HepG2 (cell line): ENCODE measurements around the gene SYNE2. TPM values are rescaled to one million over a fixed set of nuclear protein-coding genes. Genes with fewer than 3 reads are reported as not detected.

Source experiments
- ATAC-seq: fragments of 200-7000 bp; cut with Tn5 transposase; 3 replicates; pipeline ENCODE4 v1.9.1; 2020; ENCODE audit warnings: mild to moderate bottlenecking, moderate library complexity
- BruUV-seq: library from RNA; stranded (reverse); fragments of 400-500 nt; replicated peaks from 2 replicates; lab custom pipeline; 2021; lab: Mats Ljungman, UMichigan
- CTCF ChIA-PET: fragments of 300-600 bp; formaldehyde crosslinking; extraction: SDS; loops from one replicate; lab custom pipeline; 2021; ENCODE audit warnings: low total read pairs, inconsistent platforms, low intra/inter-chr PET ratio; lab: Yijun Ruan, JAX
- POLR2A ChIA-PET: fragments of 350-600 bp; sonication (Branson Sonifier 250); formaldehyde crosslinking; loops from one replicate; lab custom pipeline; 2020; ENCODE audit warnings: antibody characterized with exemption, inconsistent platforms; lab: Yijun Ruan, JAX
- DNase-seq: peaks from one replicate; pipeline ENCODE4 v3.0.0-alpha.2; 2015; ENCODE audit warnings: low spot score
- FAIRE-seq: peaks from 3 replicates; lab custom pipeline; 2011; peaks lifted over from hg19 to GRCh38; lab: Jason Lieb, UNC
- H2AFZ ChIP-seq: one replicate; pipeline ENCODE4 v1.6.1; 2011; ENCODE audit warnings: low read length, inconsistent platforms
- H3K27ac ChIP-seq: fragments of 300-600 bp; 3 replicates; pipeline ENCODE4 v1.8.0; 2011; ENCODE audit warnings: mixed run types, mild to moderate bottlenecking, mixed read lengths, low read length, inconsistent platforms; ENCODE audit not compliant: insufficient read depth; ENCODE audit errors: extremely low read length
- H3K27me3 ChIP-seq, 2 experiments: fragments of 200-600 bp in 1 of 2; 2 replicates in 1 of 2; 3 replicates in 1 of 2; pipeline versions ENCODE4 v1.6.0 to v1.8.0; 2011; ENCODE audit warnings: low read length in 2 of 2, mild to moderate bottlenecking in 2 of 2, moderate library complexity in 2 of 2, inconsistent platforms in 1 of 2; ENCODE audit not compliant: insufficient read depth in 2 of 2, control insufficient read depth in 1 of 2
- H3K36me3 ChIP-seq, 2 experiments: fragments of 200-600 bp in 1 of 2; replicated peaks in 1 of 2; 2 replicates in 1 of 2; 3 replicates in 1 of 2; pipeline versions ENCODE4 v1.5.1 to v1.8.0; 2011; ENCODE audit warnings: low read length in 2 of 2, inconsistent platforms in 1 of 2; ENCODE audit not compliant: insufficient read depth in 2 of 2, control insufficient read depth in 1 of 2
- H3K4me1 ChIP-seq: 2 replicates; pipeline ENCODE4 v1.5.1; 2012; ENCODE audit warnings: low read length, inconsistent platforms; ENCODE audit not compliant: insufficient read depth
- H3K4me2 ChIP-seq: 2 replicates; pipeline ENCODE4 v1.6.0; 2011; ENCODE audit warnings: low read depth, low read length, inconsistent platforms
- H3K4me3 ChIP-seq, 3 experiments: fragments of 200-600 bp in 1 of 3; sonication (generic), shearing (Covaris generic) in 1 of 3; replicated peaks in 1 of 3; 2 replicates each; pipeline ENCODE4 v1.5.1; 2011 to 2016; ENCODE audit warnings: low read length in 3 of 3, inconsistent platforms in 2 of 3, low read depth in 2 of 3, mild to moderate bottlenecking in 2 of 3, control low read depth in 1 of 3, mixed read lengths in 1 of 3; ENCODE audit not compliant: insufficient read depth in 1 of 3
- H3K79me2 ChIP-seq: one replicate; pipeline ENCODE4 v1.6.1; 2011; ENCODE audit warnings: low read length, inconsistent platforms; ENCODE audit not compliant: insufficient read depth
- H3K9ac ChIP-seq: 2 replicates; pipeline ENCODE4 v1.6.0; 2011; ENCODE audit warnings: mild to moderate bottlenecking, low read depth, low read length, inconsistent platforms; ENCODE audit not compliant: insufficient read depth
- H3K9me3 ChIP-seq: 2 replicates; pipeline ENCODE4 v1.5.1; 2012; ENCODE audit warnings: mild to moderate bottlenecking, low read length
- H4K20me1 ChIP-seq: 2 replicates; pipeline ENCODE4 v1.6.0; 2011; ENCODE audit warnings: inconsistent platforms, mild to moderate bottlenecking, low read length, moderate library complexity; ENCODE audit not compliant: insufficient read depth
- HCFC1 ChIP-seq: fragments of 150-350 bp; IDR thresholded peaks from 2 replicates; pipeline ENCODE4 v1.6.1; 2014; ENCODE audit warnings: low read depth, low read length
- ZNF33B ChIP-seq: sonication (generic); formaldehyde crosslinking; IDR thresholded peaks from 2 replicates; pipeline ENCODE4 v1.5.1; 2020; ENCODE audit warnings: mild to moderate bottlenecking, missing genetic modification reagents
- ZNF430 ChIP-seq: sonication (generic); formaldehyde crosslinking; IDR thresholded peaks from 2 replicates; pipeline ENCODE4 v1.9.0; 2021; ENCODE audit warnings: mild to moderate bottlenecking, missing genetic modification reagents
- ZNF510 ChIP-seq: sonication (generic); formaldehyde crosslinking; IDR thresholded peaks from 2 replicates; pipeline ENCODE4 v1.4.0; 2020; ENCODE audit warnings: low read depth, mild to moderate bottlenecking, missing genetic modification reagents
- ZNF562 ChIP-seq: sonication (generic); formaldehyde crosslinking; IDR thresholded peaks from 2 replicates; pipeline ENCODE4 v1.8.0; 2022; ENCODE audit warnings: missing genetic modification reagents, borderline replicate concordance
- ZNF598 ChIP-seq: sonication (generic); formaldehyde crosslinking; IDR thresholded peaks from 2 replicates; pipeline ENCODE4 v1.5.1; 2020; ENCODE audit warnings: mild to moderate bottlenecking, missing genetic modification reagents, borderline replicate concordance
- ZNF775 ChIP-seq: sonication (generic); formaldehyde crosslinking; IDR thresholded peaks from 2 replicates; pipeline ENCODE4 v1.4.0; 2020; ENCODE audit warnings: missing genetic modification reagents, mild to moderate bottlenecking, moderate library complexity, borderline replicate concordance
- ZNF891 ChIP-seq: sonication (generic); formaldehyde crosslinking; IDR thresholded peaks from 2 replicates; pipeline ENCODE4 v1.5.0; 2020; ENCODE audit warnings: mild to moderate bottlenecking, missing genetic modification reagents
- ZSCAN30 ChIP-seq: sonication (generic); formaldehyde crosslinking; IDR thresholded peaks from 2 replicates; pipeline ENCODE4 v1.5.0; 2020; ENCODE audit warnings: mild to moderate bottlenecking, missing genetic modification reagents
- WGBS: methylation state at CpG from one replicate; pipeline ENCODE4 v1.1.6; 2017; ENCODE audit warnings: low lambda C conversion rate; 5-methylcytosine and 5-hydroxymethylcytosine counted together
- in situ Hi-C: cut with HindIII; loops from 2 replicates; pipeline ENCODE4 v1.10.0; 2017; ENCODE audit warnings: low pct_unique_long_range_greater_than_20kb; ENCODE audit not compliant: extremely low pct_ligation_motif_present
- intact Hi-C: fragments of 100-400 bp; cut with micrococcal nuclease; formaldehyde crosslinking; loops from one replicate; pipeline ENCODE4 v1.10.0; 2022; ENCODE audit not compliant: unreplicated experiment
- polyA plus RNA-seq, 8 experiments: library from polyadenylated mRNA; depleted of rRNA in 3 of 8; stranded (reverse) in 7 of 8; unstranded in 1 of 8; fragments of >200 nt; fragmentation: Illumina TruSeq in 4 of 8; extraction: Trizol in 4 of 8; gene quantifications; 2 replicates each; pipeline versions ENCODE4 v1.2.1 to v1.2.3, GENCODE V29; 2011 to 2016; ENCODE audit warnings: low read depth in 4 of 8, missing spikeins in 1 of 8, mixed read lengths in 1 of 8; ENCODE audit not compliant: insufficient read depth in 1 of 8
- total RNA-seq, 5 experiments: library from RNA; depleted of rRNA; stranded (reverse); fragments of >200 nt; fragmentation: Illumina TruSeq; extraction: Trizol; gene quantifications; 2 replicates each; pipeline ENCODE4 v1.2.3, GENCODE V29; 2016; ENCODE audit warnings: low read depth in 1 of 5
- TF ChIP-seq, protein P1 (sequence below): sonication (generic); IDR thresholded peaks from 2 replicates; pipeline ENCODE4 v1.6.1; 2016; ENCODE audit warnings: low read depth, borderline replicate concordance
- TF ChIP-seq, protein P2 (sequence below): sonication (generic); formaldehyde crosslinking; IDR thresholded peaks from 2 replicates; pipeline ENCODE4 v1.4.0; 2020; ENCODE audit warnings: mild to moderate bottlenecking, missing genetic modification reagents
- TF ChIP-seq, protein P3 (sequence below): sonication (generic); formaldehyde crosslinking; IDR thresholded peaks from 2 replicates; pipeline ENCODE4 v1.8.0; 2022; ENCODE audit warnings: mild to moderate bottlenecking, missing genetic modification reagents, moderate library complexity
- TF ChIP-seq, protein P4 (sequence below): IDR thresholded peaks from 2 replicates; pipeline ENCODE4 v1.6.1; 2016; ENCODE audit warnings: missing genetic modification reagents, missing compliant biosample characterization

Gene SYNE2
- total and polyA plus RNA-seq, 2 of the 13 experiments (the other 11 are each of a cell fraction or from before 2014, with no cell fraction given), result 6.2 to 13.3 TPM

DNA sequence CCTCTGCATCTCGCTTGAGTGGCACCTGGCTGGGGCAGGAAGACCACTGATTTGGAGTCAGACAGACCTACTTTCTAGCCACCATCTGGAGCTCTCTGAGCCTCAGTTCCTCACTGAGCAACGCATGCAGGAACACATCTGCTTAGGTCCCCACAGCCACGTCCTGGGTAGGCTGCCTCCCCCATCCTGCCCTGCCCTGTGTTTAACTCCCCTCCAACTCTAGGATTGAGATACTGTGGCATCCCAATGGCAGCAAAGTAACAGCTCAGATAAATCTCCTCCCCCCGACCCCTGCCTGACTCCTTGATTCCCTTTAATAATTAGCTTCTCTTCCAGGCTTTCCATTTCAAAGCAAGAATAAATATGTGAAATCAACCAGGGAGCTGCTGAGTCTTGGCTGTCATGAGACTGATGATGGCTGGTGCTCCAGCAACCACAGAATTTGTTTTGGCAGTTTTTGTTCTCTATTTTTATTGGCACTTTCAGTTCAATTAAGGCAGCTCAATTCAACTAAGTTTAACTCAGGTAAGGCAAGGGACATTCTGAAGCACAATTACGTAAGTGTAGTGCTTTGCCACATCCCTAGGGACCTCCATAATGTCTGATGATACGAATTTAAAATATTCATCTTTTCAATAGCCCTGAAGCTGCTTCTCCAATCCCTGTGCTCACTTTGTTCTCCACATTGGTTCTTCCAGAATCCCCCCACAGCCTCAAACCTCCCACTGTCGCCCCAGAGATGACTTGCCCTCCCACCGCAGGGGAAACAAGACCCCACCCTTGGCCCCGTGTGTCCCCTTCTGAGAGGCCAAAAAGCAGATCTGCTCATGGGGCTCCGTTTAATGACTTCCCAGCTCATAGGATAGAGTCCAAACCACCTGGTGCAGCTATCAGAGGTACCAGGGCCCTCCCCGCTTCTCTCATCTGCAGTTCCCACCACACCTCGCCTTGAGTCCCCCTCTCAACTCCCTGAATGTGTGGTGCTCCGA is 383.1 kb downstream of the SYNE2 start:
- ATAC-seq, result no peak
- Histone ChIP-seq H3K4me2 (no peak overlapping the region), H2AFZ (no peak overlapping the region), H3K27ac (no peak overlapping the region), H4K20me1 (no peaks in the 10 kb centered on the region), H3K36me3 (no peaks in the 10 kb centered on the region; a peak in 1 of 5 replicates), H3K27me3 (no peaks in the 10 kb centered on the region; a peak in 2 of 5 replicates), H3K79me2 (no peaks in the 10 kb centered on the region), H3K4me3 (no peak overlapping the region), H3K9ac (no peak overlapping the region), H3K9me3 (no peaks in the 10 kb centered on the region), H3K4me1 (no peaks in the 10 kb centered on the region)
- ChIA-PET POLR2A (no interaction called here), CTCF (no interaction called here)
- no TSS peak for BruUV-seq
- DNase-seq, result no peak
- in situ Hi-C loops (no loop called here), intact Hi-C loops (no loop called here)
- TF ChIP-seq ZNF775 (CRISPR knock-in tag) (no peak), ZNF562 (no peak)
- TF ChIP-seq, protein P1, sequence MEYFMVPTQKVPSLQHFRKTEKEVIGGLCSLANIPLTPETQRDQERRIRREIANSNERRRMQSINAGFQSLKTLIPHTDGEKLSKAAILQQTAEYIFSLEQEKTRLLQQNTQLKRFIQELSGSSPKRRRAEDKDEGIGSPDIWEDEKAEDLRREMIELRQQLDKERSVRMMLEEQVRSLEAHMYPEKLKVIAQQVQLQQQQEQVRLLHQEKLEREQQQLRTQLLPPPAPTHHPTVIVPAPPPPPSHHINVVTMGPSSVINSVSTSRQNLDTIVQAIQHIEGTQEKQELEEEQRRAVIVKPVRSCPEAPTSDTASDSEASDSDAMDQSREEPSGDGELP, result no peak
- WGBS, result 44% methylated on average over 12 of the region's 13 CpGs
- FAIRE-seq, result no peak

DNA sequence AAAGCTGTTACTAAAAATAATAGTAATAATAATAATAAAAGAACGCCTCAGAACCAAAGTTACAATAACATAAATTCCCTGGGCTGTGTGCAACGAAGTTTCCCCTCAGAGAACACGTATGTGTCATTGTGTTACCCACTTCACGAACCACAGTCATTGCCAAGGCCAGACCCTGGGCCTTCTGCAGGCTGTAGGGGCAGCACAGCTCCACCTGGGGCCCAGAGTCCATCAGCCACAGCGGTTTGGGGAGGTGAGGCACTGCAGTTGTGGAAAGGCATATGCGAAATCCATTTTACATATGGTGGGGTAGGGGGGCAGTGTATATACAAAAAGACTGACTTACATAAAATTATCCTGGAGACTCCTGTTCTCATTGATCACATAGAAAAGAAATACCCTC is 385.2 kb downstream of the SYNE2 start:
- Histone ChIP-seq H3K9me3 (no peaks in the 10 kb centered on the region), H4K20me1 (no peaks in the 10 kb centered on the region), H3K4me3 (no peak overlapping the region), H3K36me3 (no peaks in the 10 kb centered on the region), H3K9ac (no peak overlapping the region), H3K4me2 (no peak overlapping the region), H3K4me1 (no peaks in the 10 kb centered on the region), H3K27me3 (no peaks in the 10 kb centered on the region; a peak in 2 of 5 replicates), H3K79me2 (no peaks in the 10 kb centered on the region), H2AFZ (no peak overlapping the region), H3K27ac (no peak overlapping the region)
- DNase-seq (no peak), ATAC-seq (peak; percentile 81), FAIRE-seq (no peak)
- CTCF ChIA-PET, result no interaction called here
- POLR2A ChIA-PET, result no interaction called here
- WGBS, result 16% methylated on average over 6 of the region's 6 CpGs
- in situ Hi-C loops (no loop called here), intact Hi-C loops (no loop called here)
- no TSS peak for BruUV-seq
- TF ChIP-seq ZNF598 (CRISPR knock-in tag) (no peak), ZNF33B (CRISPR knock-in tag) (no peak), ZNF510 (no peak), ZNF891 (CRISPR knock-in tag) (no peak), ZSCAN30 (CRISPR knock-in tag) (no peak), ZNF430 (no peak), HCFC1 (no peak)
- TF ChIP-seq, protein P2, sequence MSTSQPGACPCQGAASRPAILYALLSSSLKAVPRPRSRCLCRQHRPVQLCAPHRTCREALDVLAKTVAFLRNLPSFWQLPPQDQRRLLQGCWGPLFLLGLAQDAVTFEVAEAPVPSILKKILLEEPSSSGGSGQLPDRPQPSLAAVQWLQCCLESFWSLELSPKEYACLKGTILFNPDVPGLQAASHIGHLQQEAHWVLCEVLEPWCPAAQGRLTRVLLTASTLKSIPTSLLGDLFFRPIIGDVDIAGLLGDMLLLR (CRISPR knock-in tag), result no peak
- TF ChIP-seq, protein P3, sequence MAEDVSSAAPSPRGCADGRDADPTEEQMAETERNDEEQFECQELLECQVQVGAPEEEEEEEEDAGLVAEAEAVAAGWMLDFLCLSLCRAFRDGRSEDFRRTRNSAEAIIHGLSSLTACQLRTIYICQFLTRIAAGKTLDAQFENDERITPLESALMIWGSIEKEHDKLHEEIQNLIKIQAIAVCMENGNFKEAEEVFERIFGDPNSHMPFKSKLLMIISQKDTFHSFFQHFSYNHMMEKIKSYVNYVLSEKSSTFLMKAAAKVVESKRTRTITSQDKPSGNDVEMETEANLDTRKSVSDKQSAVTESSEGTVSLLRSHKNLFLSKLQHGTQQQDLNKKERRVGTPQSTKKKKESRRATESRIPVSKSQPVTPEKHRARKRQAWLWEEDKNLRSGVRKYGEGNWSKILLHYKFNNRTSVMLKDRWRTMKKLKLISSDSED (CRISPR knock-in tag), result no peak
- TF ChIP-seq, protein P4, sequence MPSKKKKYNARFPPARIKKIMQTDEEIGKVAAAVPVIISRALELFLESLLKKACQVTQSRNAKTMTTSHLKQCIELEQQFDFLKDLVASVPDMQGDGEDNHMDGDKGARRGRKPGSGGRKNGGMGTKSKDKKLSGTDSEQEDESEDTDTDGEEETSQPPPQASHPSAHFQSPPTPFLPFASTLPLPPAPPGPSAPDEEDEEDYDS (CRISPR knock-in tag), result no peak
